SK-MEL-5 (cell line): ENCODE results near the gene DOCK10. TPM values are rescaled to one million over a fixed set of nuclear protein-coding genes. Genes with fewer than 3 reads are reported as not detected.

Source experiments
- small RNA-seq, 2 experiments: library from RNA; depleted of rRNA; stranded (forward); fragments of <200 nt; gene quantifications; one replicate each; pipeline ENCODE3, GENCODE V24; 2014
- total RNA-seq: library from RNA; depleted of rRNA; stranded (reverse); fragments of >200 nt; shearing (Covaris generic); gene quantifications from 2 replicates; pipeline ENCODE4 v1.2.3, GENCODE V29; 2014

Gene DOCK10
- total RNA-seq, 1 experiment from 2014 or later: 37.5 TPM

Small RNAs within 50 kb of the gene (small RNA-seq; reads per million reads assigned to genes)
- 0 reads per million in 2 experiments for gene MIR4439
